Bronchial smooth muscle cell (primary cell): Measurements from ENCODE around the gene KEL. TPM values are rescaled to one million over a fixed set of nuclear protein-coding genes. Genes with fewer than 3 reads are reported as not detected.

Experiments
- total RNA-seq: library from RNA; depleted of rRNA; stranded (reverse); fragments of >200 nt; gene quantifications from 2 replicates; pipeline ENCODE4 v1.2.1, GENCODE V29; 2014

Gene KEL, protein sequence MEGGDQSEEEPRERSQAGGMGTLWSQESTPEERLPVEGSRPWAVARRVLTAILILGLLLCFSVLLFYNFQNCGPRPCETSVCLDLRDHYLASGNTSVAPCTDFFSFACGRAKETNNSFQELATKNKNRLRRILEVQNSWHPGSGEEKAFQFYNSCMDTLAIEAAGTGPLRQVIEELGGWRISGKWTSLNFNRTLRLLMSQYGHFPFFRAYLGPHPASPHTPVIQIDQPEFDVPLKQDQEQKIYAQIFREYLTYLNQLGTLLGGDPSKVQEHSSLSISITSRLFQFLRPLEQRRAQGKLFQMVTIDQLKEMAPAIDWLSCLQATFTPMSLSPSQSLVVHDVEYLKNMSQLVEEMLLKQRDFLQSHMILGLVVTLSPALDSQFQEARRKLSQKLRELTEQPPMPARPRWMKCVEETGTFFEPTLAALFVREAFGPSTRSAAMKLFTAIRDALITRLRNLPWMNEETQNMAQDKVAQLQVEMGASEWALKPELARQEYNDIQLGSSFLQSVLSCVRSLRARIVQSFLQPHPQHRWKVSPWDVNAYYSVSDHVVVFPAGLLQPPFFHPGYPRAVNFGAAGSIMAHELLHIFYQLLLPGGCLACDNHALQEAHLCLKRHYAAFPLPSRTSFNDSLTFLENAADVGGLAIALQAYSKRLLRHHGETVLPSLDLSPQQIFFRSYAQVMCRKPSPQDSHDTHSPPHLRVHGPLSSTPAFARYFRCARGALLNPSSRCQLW
- total RNA-seq: not detected in 2 replicates

DNA sequence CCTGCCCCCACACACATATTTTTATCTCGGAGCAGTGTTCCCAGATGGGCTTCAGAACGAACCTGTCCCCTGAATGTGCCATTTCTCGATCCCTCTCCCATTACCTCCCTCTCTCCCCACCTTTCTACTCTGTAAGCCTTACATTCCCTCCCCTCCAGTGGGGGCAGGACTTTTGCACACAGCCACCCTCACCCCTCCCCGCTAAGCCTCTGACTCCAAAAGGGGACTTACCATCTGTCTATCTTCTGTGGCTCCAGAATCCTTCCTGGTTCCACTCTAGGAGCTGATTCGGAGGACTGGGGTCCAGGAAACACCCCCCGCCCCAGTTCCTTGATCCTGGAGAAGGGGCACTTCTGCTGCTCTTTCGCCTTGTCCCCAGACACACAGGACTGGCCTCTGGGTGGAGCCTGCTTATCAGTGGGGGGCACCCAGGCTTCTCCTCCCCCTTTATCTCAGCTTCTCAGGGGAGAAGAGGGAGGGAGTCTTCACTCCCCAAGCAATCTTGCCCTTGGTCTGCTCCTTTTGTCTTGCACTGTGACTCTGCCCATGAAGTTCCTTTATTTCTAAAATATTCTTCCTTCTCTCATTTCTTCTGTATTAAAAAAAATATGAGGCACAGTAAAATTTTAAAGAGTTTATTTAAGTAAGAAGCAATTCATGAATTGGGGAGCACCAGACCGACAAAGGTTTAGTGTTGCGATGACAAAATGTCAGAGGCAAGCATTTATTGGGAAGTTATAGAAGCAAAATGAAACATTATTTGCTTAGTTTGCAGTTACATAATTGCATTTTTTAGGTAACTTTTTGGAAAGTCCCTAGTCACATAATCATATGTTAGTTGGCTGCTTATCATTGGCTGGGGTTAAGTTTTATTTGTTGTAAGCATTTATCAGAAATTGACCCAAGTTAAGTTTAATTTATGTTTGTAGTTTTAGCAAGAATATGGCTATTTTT lies at the start of gene KEL:
TSS of gene KEL (minus strand) at position 391 of the 954 bp plus-strand sequence. CDS start at position 234, 157 bp downstream.

DNA sequence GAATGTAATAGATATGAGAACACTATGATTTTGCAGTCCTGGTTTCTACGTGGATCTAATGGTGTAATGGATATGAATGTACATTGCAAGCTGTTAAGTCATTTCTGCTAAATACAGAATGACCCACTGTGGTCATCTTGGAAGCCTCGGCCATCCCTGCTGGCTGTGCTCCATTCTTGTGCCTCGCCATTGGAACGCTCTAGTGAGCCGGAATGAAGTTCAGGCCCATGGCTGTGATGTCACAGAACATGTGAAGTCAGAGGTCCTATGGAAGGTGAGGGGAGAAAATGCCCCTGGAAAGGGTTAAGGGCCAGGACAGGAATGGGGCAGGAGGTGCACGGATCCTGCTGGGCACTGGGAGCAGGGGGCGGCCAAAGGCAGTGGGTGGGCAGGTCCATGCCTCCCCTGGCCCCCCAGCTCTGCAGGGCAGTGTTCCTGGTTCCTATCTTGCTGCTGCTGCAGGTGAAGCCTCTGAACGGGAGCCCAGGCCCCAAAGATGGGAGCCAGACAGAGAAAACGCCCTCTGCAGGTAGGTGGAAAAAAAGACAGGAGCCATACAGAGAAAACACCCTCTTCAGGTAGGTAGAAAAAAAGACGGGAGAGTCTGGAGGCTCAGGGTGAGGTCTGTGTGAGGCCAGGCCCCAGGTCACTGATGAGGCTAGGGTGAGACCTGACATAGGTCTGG lies 22.8 kb downstream of the KEL start, which contains the start of gene LLCFC1:
TSS of gene LLCFC1 (plus strand) at position 259 of the 685 bp plus-strand sequence. CDS start at position 397, 138 bp downstream.

DNA sequence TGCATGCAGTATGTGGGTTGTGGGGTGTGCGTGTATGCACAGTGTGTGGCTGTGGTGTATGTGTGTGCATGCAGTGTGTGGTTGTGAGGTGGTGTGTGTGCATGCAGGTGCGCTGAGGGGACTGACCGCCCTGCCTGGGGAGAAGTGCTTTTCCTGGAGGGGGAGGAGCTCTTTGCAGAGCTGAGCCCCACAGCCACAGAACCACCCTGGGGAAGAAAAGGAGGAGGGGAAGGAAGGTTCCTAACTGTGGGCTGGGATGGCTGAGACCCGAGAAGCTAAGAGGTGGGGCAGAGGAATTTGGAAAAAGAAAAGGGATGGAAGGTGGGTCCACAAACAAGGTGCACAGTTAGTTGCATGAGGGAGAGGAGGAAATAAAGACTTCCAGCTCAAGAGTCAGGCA lies 28.5 kb downstream of the KEL start, which contains the start of gene TRPV5:
TSS of gene TRPV5 (minus strand) at position 123 of the 400 bp plus-strand sequence. CDS start 287 bp downstream, outside the sequence.

Other genes with a start within 250 kb of the KEL start
- not detected in 2 replicates for gene PRSS1, start 212.9 kb downstream of the KEL start, total RNA-seq
- gene PRSS2, start 191.4 kb downstream of the KEL start, total RNA-seq: not detected in 2 replicates
- gene EPHB6, start 107.3 kb downstream of the KEL start, total RNA-seq: under 0.01 and 1.2 TPM in 2 replicates
- not detected in 2 replicates for gene TRPV6, start 76.6 kb downstream of the KEL start, total RNA-seq
- gene TRPV5, start 28.6 kb downstream of the KEL start, total RNA-seq: not detected in 2 replicates
- not detected in 2 replicates for gene LLCFC1, start 22.9 kb downstream of the KEL start, total RNA-seq
- not detected in 2 replicates for gene OR9A2, start 64.8 kb upstream of the KEL start, total RNA-seq
- not detected in 2 replicates for gene OR6V1, start 90.0 kb upstream of the KEL start, total RNA-seq
- not detected in 2 replicates for gene PIP, start 169.7 kb upstream of the KEL start, total RNA-seq
- gene TAS2R39, start 221.1 kb upstream of the KEL start, total RNA-seq: not detected in 2 replicates